ENCODE measurements around the gene DMD. TPM values are rescaled to one million over a fixed set of nuclear protein-coding genes. Genes with fewer than 3 reads are reported as not detected.

DMD gene
- polyA plus RNA-seq, 4 donors: 1.6 to 11.6 (median 2.9) TPM

DNA sequence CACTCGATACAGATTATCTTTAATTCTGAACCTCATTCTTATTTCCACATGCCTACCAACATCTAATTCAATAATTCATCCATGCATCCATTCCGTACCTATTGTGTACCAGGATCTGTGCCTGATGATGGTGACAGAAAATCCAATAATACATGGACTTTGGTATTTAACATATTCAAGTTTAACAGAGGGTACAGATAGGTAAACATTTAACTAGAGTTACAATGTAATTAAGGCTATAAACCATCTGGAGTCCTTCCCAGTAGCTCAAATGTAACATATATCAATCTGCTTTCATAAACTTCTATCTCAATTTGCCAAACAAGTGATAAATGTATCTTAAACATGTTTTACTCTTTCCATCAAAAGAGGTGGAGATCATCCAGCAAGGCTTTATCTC lies 1578.0 kb downstream of the DMD start:
- WGBS, 3 donors: 19 to 62% (median 25%) methylated on average over 2 of the region's 2 CpGs
- H3K36me3 ChIP-seq (ENCODE audit: control insufficient read depth in 3 of 3, insufficient read depth in 2 of 3, low read depth in 1 of 3, low read length in 3 of 3): no peaks in the 10 kb centered on the region
- no peaks in the 10 kb centered on the region for H3K27me3 ChIP-seq (ENCODE audit: control insufficient read depth in 3 of 3, insufficient read depth in 3 of 3, low read length in 3 of 3)
- no peaks in the 10 kb centered on the region for H3K9me3 ChIP-seq (ENCODE audit: control insufficient read depth in 2 of 2, insufficient read depth in 1 of 2, low read depth in 1 of 2, low read length in 1 of 2)
- FAIRE-seq (peak; percentile 44), DNase-seq (peak; percentile 40 to 65)
- peaks cover 0 to 19% (median 0%) of the 10 kb centered on the region in 3 donors for H3K4me1 ChIP-seq (ENCODE audit: control insufficient read depth in 3 of 3, insufficient read depth in 2 of 3, low read depth in 1 of 3, low read length in 2 of 3)
- H3K27ac ChIP-seq (ENCODE audit: low read depth in 1 of 3, low read length in 2 of 3): no peak overlapping the region
- H3K4me3 ChIP-seq (ENCODE audit: low read depth in 1 of 3, low read length in 3 of 3): no peak overlapping the region

DNA sequence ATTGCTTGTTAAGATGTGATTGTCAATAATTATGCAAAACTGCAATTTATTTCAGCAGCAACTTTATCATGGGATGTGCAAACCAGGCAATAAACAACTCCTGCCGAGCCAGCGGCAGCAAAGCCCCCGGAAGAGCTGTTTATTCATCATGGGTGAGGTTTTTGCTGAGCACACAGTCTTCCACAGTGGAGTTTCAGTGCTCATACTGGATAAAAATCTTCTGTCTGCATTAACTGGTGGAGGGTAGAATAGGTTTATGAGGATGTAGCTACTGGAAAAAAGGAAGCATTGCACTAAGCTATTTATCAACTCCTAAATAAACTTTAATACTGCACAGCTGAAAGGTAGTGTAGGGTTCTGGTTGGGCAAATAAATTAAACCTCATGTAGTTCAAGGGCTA lies 1582.2 kb downstream of the DMD start:
- Histone ChIP-seq H3K27ac (ENCODE audit: low read depth in 1 of 3, low read length in 2 of 3) (no peak overlapping the region), H3K9me3 (ENCODE audit: control insufficient read depth in 2 of 2, insufficient read depth in 1 of 2, low read depth in 1 of 2, low read length in 1 of 2) (no peaks in the 10 kb centered on the region), H3K27me3 (ENCODE audit: control insufficient read depth in 3 of 3, insufficient read depth in 3 of 3, low read length in 3 of 3) (no peaks in the 10 kb centered on the region), H3K36me3 (ENCODE audit: control insufficient read depth in 3 of 3, insufficient read depth in 2 of 3, low read depth in 1 of 3, low read length in 3 of 3) (no peaks in the 10 kb centered on the region), H3K4me1 (ENCODE audit: control insufficient read depth in 3 of 3, insufficient read depth in 2 of 3, low read depth in 1 of 3, low read length in 2 of 3) (peaks cover 0 to 19% (median 0%) of the 10 kb centered on the region in 3 donors), H3K4me3 (ENCODE audit: low read depth in 1 of 3, low read length in 3 of 3) (no peak overlapping the region)
- DNase-seq (no peak), FAIRE-seq (no peak)
- WGBS, 3 donors: 23 to 45% (median 28%) methylated on average over 3 of the region's 3 CpGs

DNA sequence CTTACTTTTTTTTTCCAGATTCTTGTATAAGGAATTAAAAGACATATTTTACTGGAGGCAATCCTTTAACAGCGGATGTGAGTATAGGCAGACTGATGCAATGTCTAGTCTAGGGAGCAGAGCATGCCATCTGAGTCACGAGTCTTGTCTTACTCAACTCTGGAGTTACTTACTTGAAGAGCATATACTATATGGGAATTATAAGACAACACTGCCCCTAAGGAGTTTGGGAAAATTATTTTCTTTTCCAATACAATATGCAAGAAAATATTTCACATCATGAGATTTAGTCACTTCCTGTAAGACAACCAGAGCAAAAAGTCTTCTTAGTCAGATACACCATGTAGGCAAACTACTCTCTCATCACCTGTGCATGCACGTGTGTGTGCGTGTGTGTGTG lies 1602.2 kb downstream of the DMD start:
- Histone ChIP-seq H3K27ac (ENCODE audit: low read depth in 1 of 3, low read length in 2 of 3) (no peak overlapping the region), H3K4me3 (ENCODE audit: low read depth in 1 of 3, low read length in 3 of 3) (no peak overlapping the region), H3K36me3 (ENCODE audit: control insufficient read depth in 3 of 3, insufficient read depth in 2 of 3, low read depth in 1 of 3, low read length in 3 of 3) (no peaks in the 10 kb centered on the region), H3K9me3 (ENCODE audit: control insufficient read depth in 2 of 2, insufficient read depth in 1 of 2, low read depth in 1 of 2, low read length in 1 of 2) (no peaks in the 10 kb centered on the region), H3K4me1 (ENCODE audit: control insufficient read depth in 3 of 3, insufficient read depth in 2 of 3, low read depth in 1 of 3, low read length in 2 of 3) (no peaks in the 10 kb centered on the region), H3K27me3 (ENCODE audit: control insufficient read depth in 3 of 3, insufficient read depth in 3 of 3, low read length in 3 of 3) (no peaks in the 10 kb centered on the region)
- 82 to 93% (median 88%) methylated on average over 4 of the region's 4 CpGs for WGBS, 3 donors
- FAIRE-seq (no peak), DNase-seq (no peak)

DNA sequence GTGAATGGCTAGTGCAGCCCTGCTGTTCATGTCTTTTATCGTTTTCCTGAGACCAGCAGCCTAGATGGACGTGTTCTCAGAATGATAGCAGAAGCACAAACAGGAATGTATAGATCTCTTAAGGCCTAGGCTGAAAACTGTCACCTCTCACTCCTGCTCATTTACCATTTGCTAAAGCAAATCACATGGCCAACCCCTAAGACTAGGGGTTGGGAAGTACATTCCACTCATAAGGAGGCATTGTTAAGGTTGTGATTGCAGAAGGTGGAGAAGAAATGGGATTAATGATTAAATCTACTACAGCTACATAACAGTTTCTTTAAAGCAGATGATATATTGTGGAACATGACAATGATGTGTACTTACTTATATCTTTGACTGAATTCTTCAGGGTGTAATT lies 1602.7 kb downstream of the DMD start:
- WGBS, 3 donors: 64 to 78% (median 76%) methylated on average over 2 of the region's 2 CpGs
- H3K27ac ChIP-seq (ENCODE audit: low read depth in 1 of 3, low read length in 2 of 3): no peak overlapping the region
- no peaks in the 10 kb centered on the region for H3K4me1 ChIP-seq (ENCODE audit: control insufficient read depth in 3 of 3, insufficient read depth in 2 of 3, low read depth in 1 of 3, low read length in 2 of 3)
- H3K4me3 ChIP-seq (ENCODE audit: low read depth in 1 of 3, low read length in 3 of 3): no peak overlapping the region
- H3K27me3 ChIP-seq (ENCODE audit: control insufficient read depth in 3 of 3, insufficient read depth in 3 of 3, low read length in 3 of 3): no peaks in the 10 kb centered on the region
- H3K36me3 ChIP-seq (ENCODE audit: control insufficient read depth in 3 of 3, insufficient read depth in 2 of 3, low read depth in 1 of 3, low read length in 3 of 3): no peaks in the 10 kb centered on the region
- FAIRE-seq (no peak), DNase-seq (no peak)
- H3K9me3 ChIP-seq (ENCODE audit: control insufficient read depth in 2 of 2, insufficient read depth in 1 of 2, low read depth in 1 of 2, low read length in 1 of 2): no peaks in the 10 kb centered on the region

DNA sequence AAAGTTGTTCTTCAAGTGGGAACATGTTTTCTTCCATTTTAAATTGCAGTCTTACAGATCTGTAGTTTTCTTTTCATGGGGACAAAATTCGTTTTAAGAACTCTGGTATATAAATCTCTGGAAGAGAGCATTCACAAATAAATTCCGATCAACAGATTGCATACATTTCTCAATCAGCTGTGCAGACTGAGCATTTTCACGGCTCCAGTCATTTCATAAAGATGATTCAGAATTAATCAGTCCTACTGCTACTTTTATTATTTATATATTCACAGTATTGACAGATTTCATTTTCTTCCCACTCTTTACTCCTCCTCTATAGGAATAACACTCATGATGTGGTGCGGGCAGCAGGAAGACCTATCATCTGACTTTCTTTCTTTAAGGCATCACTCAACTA lies 1604.6 kb downstream of the DMD start:
- WGBS, 3 donors: 77 to 88% (median 87%) methylated on average over 4 of the region's 4 CpGs
- Histone ChIP-seq H3K27ac (ENCODE audit: low read depth in 1 of 3, low read length in 2 of 3) (no peak overlapping the region), H3K27me3 (ENCODE audit: control insufficient read depth in 3 of 3, insufficient read depth in 3 of 3, low read length in 3 of 3) (no peaks in the 10 kb centered on the region), H3K4me3 (ENCODE audit: low read depth in 1 of 3, low read length in 3 of 3) (no peak overlapping the region), H3K4me1 (ENCODE audit: control insufficient read depth in 3 of 3, insufficient read depth in 2 of 3, low read depth in 1 of 3, low read length in 2 of 3) (no peaks in the 10 kb centered on the region), H3K36me3 (ENCODE audit: control insufficient read depth in 3 of 3, insufficient read depth in 2 of 3, low read depth in 1 of 3, low read length in 3 of 3) (no peaks in the 10 kb centered on the region), H3K9me3 (ENCODE audit: control insufficient read depth in 2 of 2, insufficient read depth in 1 of 2, low read depth in 1 of 2, low read length in 1 of 2) (no peaks in the 10 kb centered on the region)
- DNase-seq (no peak), FAIRE-seq (no peak)

DNA sequence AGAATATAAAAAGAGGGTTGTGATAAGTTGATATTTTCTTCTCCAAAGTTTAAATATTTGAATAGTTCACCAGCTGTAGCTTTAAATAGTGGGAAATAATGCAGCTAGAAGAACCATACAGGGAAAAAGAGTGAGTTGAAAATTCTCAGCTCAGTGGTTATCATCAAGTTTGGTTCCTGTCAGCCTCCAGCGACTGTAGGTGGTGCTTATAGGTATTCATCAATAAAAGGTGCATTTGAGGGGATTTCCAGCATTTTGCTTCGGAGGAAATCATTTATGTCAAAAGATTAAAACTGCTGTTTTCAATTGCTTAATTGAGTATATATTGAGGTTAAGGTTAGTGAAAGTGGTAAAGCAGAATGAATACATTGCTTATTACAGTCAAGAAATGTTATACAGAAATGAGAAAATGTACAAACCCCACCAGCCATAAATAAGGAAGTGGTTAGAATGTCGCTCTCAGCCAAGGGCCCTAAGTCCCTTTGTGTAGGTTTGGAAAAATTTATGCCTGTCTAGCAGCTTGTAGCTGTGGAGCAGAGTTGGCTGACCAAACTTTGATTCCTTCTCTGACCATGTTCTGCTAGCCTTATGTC lies 1606.6 kb downstream of the DMD start:
- WGBS, 3 donors: 56 to 83% (median 74%) methylated on average over 3 of the region's 3 CpGs
- H3K9me3 ChIP-seq (ENCODE audit: control insufficient read depth in 2 of 2, insufficient read depth in 1 of 2, low read depth in 1 of 2, low read length in 1 of 2): no peaks in the 10 kb centered on the region
- no peaks in the 10 kb centered on the region for H3K4me1 ChIP-seq (ENCODE audit: control insufficient read depth in 3 of 3, insufficient read depth in 2 of 3, low read depth in 1 of 3, low read length in 2 of 3)
- no peak for DNase-seq
- H3K4me3 ChIP-seq (ENCODE audit: low read depth in 1 of 3, low read length in 3 of 3): no peak overlapping the region
- no peak overlapping the region for H3K27ac ChIP-seq (ENCODE audit: low read depth in 1 of 3, low read length in 2 of 3)
- H3K36me3 ChIP-seq (ENCODE audit: control insufficient read depth in 3 of 3, insufficient read depth in 2 of 3, low read depth in 1 of 3, low read length in 3 of 3): no peaks in the 10 kb centered on the region
- FAIRE-seq: no peak
- no peaks in the 10 kb centered on the region for H3K27me3 ChIP-seq (ENCODE audit: control insufficient read depth in 3 of 3, insufficient read depth in 3 of 3, low read length in 3 of 3)

DNA sequence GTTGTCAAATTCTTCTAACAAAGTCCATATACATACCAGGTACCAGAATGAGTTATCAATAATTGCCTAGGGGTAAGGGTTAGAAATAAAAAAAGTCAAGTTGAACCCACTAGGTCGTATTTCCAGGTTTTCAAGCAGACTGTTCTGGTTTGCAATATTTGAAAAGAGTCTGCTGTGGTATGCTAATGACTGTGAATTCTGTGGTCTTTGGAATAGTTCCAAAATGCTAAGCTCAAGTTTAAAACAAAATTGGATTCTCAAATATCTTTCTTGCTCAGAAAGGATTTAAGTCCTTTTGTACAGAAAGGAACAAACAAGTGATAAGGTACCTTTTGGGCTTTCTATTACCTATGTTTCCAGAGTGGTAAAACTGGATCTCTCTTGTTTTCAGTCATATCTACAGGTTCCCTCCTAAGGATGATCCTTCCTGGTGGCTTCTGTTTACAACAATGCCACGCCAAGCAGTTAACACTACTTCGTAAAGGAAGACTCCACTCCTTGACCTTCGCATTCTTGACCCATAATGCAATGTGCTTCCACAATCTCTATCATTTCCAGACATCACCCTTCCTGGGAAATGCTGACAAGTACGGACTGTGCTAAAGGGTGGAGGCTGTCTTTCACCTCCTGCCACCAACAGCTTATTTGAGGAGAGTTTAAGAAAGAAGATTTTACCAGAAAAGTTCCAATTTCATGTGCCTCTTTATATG lies 1607.8 kb downstream of the DMD start:
- Histone ChIP-seq H3K4me1 (ENCODE audit: control insufficient read depth in 3 of 3, insufficient read depth in 2 of 3, low read depth in 1 of 3, low read length in 2 of 3) (no peaks in the 10 kb centered on the region), H3K27me3 (ENCODE audit: control insufficient read depth in 3 of 3, insufficient read depth in 3 of 3, low read length in 3 of 3) (no peaks in the 10 kb centered on the region), H3K4me3 (ENCODE audit: low read depth in 1 of 3, low read length in 3 of 3) (no peak overlapping the region), H3K9me3 (ENCODE audit: control insufficient read depth in 2 of 2, insufficient read depth in 1 of 2, low read depth in 1 of 2, low read length in 1 of 2) (no peaks in the 10 kb centered on the region), H3K27ac (ENCODE audit: low read depth in 1 of 3, low read length in 2 of 3) (no peak overlapping the region), H3K36me3 (ENCODE audit: control insufficient read depth in 3 of 3, insufficient read depth in 2 of 3, low read depth in 1 of 3, low read length in 3 of 3) (no peaks in the 10 kb centered on the region)
- DNase-seq (peak in 1 of 2 donors; percentile 5), FAIRE-seq (no peak)
- WGBS, 3 donors: 55 to 69% (median 60%) methylated on average over 5 of the region's 5 CpGs

DNA sequence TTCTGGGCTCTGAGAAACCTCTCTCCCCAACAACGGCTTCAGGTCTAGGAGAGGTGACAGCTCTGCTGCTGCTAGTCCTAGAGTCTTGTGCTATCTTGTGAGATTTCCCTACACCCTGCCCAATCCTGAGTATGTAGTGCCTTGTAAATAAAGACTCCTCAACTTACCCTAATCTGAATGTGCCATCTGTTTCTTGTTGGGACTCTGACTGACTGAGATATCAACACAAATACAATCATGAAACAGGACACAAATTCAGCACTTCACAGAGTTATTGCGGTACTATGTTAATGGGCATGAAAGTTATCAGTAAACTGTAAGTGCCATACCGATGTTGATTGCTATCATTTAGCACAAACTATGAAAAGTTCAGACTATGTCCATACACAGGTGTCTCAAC lies 1610.5 kb downstream of the DMD start:
- no peaks in the 10 kb centered on the region for H3K27me3 ChIP-seq (ENCODE audit: control insufficient read depth in 3 of 3, insufficient read depth in 3 of 3, low read length in 3 of 3)
- no peaks in the 10 kb centered on the region for H3K9me3 ChIP-seq (ENCODE audit: control insufficient read depth in 2 of 2, insufficient read depth in 1 of 2, low read depth in 1 of 2, low read length in 1 of 2)
- DNase-seq (no peak), FAIRE-seq (no peak)
- H3K4me3 ChIP-seq (ENCODE audit: low read depth in 1 of 3, low read length in 3 of 3): no peak overlapping the region
- WGBS, 3 donors: 72 to 90% (median 81%) methylated on average over 3 of the region's 3 CpGs
- H3K4me1 ChIP-seq (ENCODE audit: control insufficient read depth in 3 of 3, insufficient read depth in 2 of 3, low read depth in 1 of 3, low read length in 2 of 3): no peaks in the 10 kb centered on the region
- no peak overlapping the region for H3K27ac ChIP-seq (ENCODE audit: low read depth in 1 of 3, low read length in 2 of 3)
- H3K36me3 ChIP-seq (ENCODE audit: control insufficient read depth in 3 of 3, insufficient read depth in 2 of 3, low read depth in 1 of 3, low read length in 3 of 3): no peaks in the 10 kb centered on the region

DNA sequence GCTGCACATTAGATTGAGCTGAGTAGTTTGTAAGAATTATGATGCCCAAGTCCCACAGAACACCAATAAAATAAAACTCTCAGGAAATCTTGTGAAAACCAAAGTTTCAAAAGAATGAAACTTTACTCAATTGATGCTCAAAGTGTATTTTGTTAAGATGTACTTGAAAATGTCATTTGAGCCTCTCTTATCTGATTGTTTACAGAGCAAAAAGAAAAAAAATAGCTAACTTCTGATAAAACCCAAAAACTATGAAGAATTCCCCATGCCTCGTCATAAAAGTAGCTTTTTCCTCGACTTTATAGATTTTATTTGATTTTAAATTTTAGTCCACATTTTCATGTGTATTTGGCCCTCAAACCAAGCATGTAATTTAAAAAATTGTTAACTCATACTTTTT lies 1618.0 kb downstream of the DMD start:
- Histone ChIP-seq H3K4me3 (ENCODE audit: low read depth in 1 of 3, low read length in 3 of 3) (no peak overlapping the region), H3K4me1 (ENCODE audit: control insufficient read depth in 3 of 3, insufficient read depth in 2 of 3, low read depth in 1 of 3, low read length in 2 of 3) (no peaks in the 10 kb centered on the region), H3K36me3 (ENCODE audit: control insufficient read depth in 3 of 3, insufficient read depth in 2 of 3, low read depth in 1 of 3, low read length in 3 of 3) (no peaks in the 10 kb centered on the region), H3K27ac (ENCODE audit: low read depth in 1 of 3, low read length in 2 of 3) (no peak overlapping the region), H3K27me3 (ENCODE audit: control insufficient read depth in 3 of 3, insufficient read depth in 3 of 3, low read length in 3 of 3) (no peaks in the 10 kb centered on the region), H3K9me3 (ENCODE audit: control insufficient read depth in 2 of 2, insufficient read depth in 1 of 2, low read depth in 1 of 2, low read length in 1 of 2) (no peaks in the 10 kb centered on the region)
- DNase-seq (no peak), FAIRE-seq (no peak)
- 65 to 86% (median 84%) methylated on average over 2 of the region's 2 CpGs for WGBS, 3 donors

Measured in small intestine (tissue), 7 donors.